ENCODE data around the gene MAN1B1.
"Not testable (repeated sequence)": the region's sequence is repeated elsewhere in the genome, so short reads cannot be mapped to it uniquely, and the experiment has no call there.

Gene MAN1B1

GRCh38 chr9:137128158-137128861 lies 41.5 kb downstream of the MAN1B1 start:
- no peak for TF ChIP-seq CTCF (IDR thresholded peaks at IDR 0.05; ENCODE audit: extremely low read depth, missing control alignments)
- DNase-seq (ENCODE audit: low spot score), result no peak

- DNase-seq (ENCODE audit: low spot score), result no peak
These were observed 42.2 kb downstream of the MAN1B1 start for GRCh38 chr9:137128862-137129455.

GRCh38 chr9:137129456-137130175 lies 42.8 kb downstream of the MAN1B1 start:
- no peak for TF ChIP-seq CTCF (IDR thresholded peaks at IDR 0.05; ENCODE audit: extremely low read depth, missing control alignments)
- peak; percentile 97 for DNase-seq (ENCODE audit: low spot score)

More at GRCh38 chr9:137128862-137129455, 42.2 kb downstream of the MAN1B1 start:
- no peak for TF ChIP-seq CTCF (IDR thresholded peaks at IDR 0.05; ENCODE audit: extremely low read depth, missing control alignments)

GRCh38 chr9:137130176-137130755 lies 43.5 kb downstream of the MAN1B1 start:
- no peak for DNase-seq (ENCODE audit: low spot score)
- TF ChIP-seq CTCF (IDR thresholded peaks at IDR 0.05; ENCODE audit: extremely low read depth, missing control alignments), result no peak

GRCh38 chr9:137134191-137134590 lies 47.4 kb downstream of the MAN1B1 start:
- no peak for DNase-seq (ENCODE audit: low spot score)
- TF ChIP-seq CTCF (IDR thresholded peaks at IDR 0.05; ENCODE audit: extremely low read depth, missing control alignments), result no peak

- not testable (repeated sequence) for DNase-seq (ENCODE audit: low spot score)
These were observed 48.4 kb downstream of the MAN1B1 start for GRCh38 chr9:137135154-137135553.

GRCh38 chr9:137136261-137136880 lies 49.6 kb downstream of the MAN1B1 start:
- TF ChIP-seq CTCF (IDR thresholded peaks at IDR 0.05; ENCODE audit: extremely low read depth, missing control alignments), result no peak
- DNase-seq (ENCODE audit: low spot score), result no peak
